Psoas muscle (tissue), 8 donors: ENCODE data around the gene GRID1. TPM values are rescaled to one million over a fixed set of nuclear protein-coding genes. Genes with fewer than 3 reads are reported as not detected.

Experiments used
- ATAC-seq, 4 donors: fragments of 200-7000 bp; cut with Tn5 transposase; one replicate each; pipeline ENCODE4 v1.9.1; 2020; ENCODE audit warnings: moderate library complexity in 3 of 4, mild to moderate bottlenecking in 2 of 4
- DNase-seq, 2 donors: peaks; one replicate each; pipeline ENCODE4 v3.0.0-alpha.2; 2020
- H3K27ac ChIP-seq: fragments of 200-600 bp; one replicate; pipeline ENCODE4 v1.8.0; 2022
- H3K27me3 ChIP-seq, 3 donors: fragments of 200-600 bp in 1 of 3; one replicate each; pipeline versions ENCODE4 v1.6.1 to v1.8.0; 2013 to 2022; ENCODE audit warnings: low read length in 2 of 3, mild to moderate bottlenecking in 2 of 3, moderate library complexity in 1 of 3; ENCODE audit not compliant: insufficient read depth in 3 of 3
- H3K36me3 ChIP-seq, 2 donors: fragments of 200-600 bp in 1 of 2; one replicate each; pipeline versions ENCODE4 v1.6.1 to v1.8.0; 2013 to 2022; ENCODE audit warnings: low read depth in 1 of 2, mild to moderate bottlenecking in 1 of 2, moderate library complexity in 1 of 2; ENCODE audit not compliant: insufficient read depth in 1 of 2
- H3K4me1 ChIP-seq: fragments of 200-600 bp; one replicate; pipeline ENCODE4 v1.8.0; 2022
- H3K4me3 ChIP-seq: fragments of 200-600 bp; one replicate; pipeline ENCODE4 v1.8.0; 2022; ENCODE audit warnings: mild to moderate bottlenecking
- H3K9me3 ChIP-seq: fragments of 200-600 bp; one replicate; pipeline ENCODE4 v1.8.0; 2022
- CTCF ChIP-seq: fragments of 200-600 bp; IDR thresholded peaks from one replicate; pipeline ENCODE4 v1.8.0; 2022; ENCODE audit warnings: antibody characterized with exemption
- WGBS, 3 donors: extraction: QIAGEN DNeasy Blood & Tissue Kit; methylation state at CpG; one replicate each; pipeline versions ENCODE4 v1.1.6 to v1.1.7; 2013; 5-methylcytosine and 5-hydroxymethylcytosine counted together
- intact Hi-C, 2 donors: fragments of 100-400 bp; cut with DNase I; formaldehyde crosslinking; loops; one replicate each; pipeline versions ENCODE4 v1.11.0 to v1.14.2; 2022
- polyA plus RNA-seq, 3 donors: library from polyadenylated mRNA; stranded (reverse); fragments of 200-250 nt; gene quantifications; one replicate each; pipeline ENCODE4 v1.2.3, GENCODE V29; 2013
- total RNA-seq, 4 donors: library from RNA; stranded (reverse); fragmentation: NEBNext Ultra II Directional in 2 of 4; extraction: Animal tissue kit (Norgen Biotek cat#: 25700) in 2 of 4; gene quantifications; one replicate each; pipeline versions ENCODE4 v1.2.1 to v1.2.4, GENCODE V29; 2021 to 2023
- donor health status: healthy with polysubstance abuse.
- donor health status: DM: no; HTN: no; CAD: no; lungs with moderate emphysema.
- donor health status: Bipolar disorder and iron deficiency.
- donor health status: healthy.
- donor health status: DM: yes; HTN: yes; CAD: no.
- donor health status: DM: no; HTN: no; CAD: no.
- donor health status: DM: no; HTN: no; CAD: no.
- donor health status: DM: yes; HTN: yes; CAD: no.

The GRID1 gene
- total and polyA plus RNA-seq, 7 donors, result 0.17 to 0.56 (median 0.24) TPM

DNA sequence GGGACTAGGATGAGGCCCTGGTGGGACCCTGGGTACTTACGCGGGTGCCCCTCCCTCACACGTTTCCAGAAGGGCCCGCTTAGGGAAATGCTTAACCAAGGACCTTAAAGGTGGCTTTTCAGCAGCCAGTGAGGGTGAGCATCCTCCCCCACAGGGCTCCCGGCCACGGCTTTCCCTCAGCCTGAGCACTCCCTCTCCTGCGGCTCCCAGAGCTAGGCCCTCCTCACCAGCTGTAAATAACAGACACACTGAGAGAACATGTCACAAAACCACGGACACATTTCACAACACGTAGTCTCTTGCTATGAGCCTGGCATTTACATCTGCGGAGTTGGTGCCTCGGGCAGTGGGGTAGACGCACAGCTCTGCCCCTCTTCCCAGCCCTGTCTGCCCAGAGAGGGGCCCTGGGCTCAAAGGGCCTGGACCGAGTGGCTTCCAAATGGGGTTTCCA, 25.2 kb downstream of the GRID1 start:
- no peaks in the 10 kb centered on the region for H3K4me1 ChIP-seq
- ATAC-seq, result no peak
- no peak for DNase-seq
- no peak for TF ChIP-seq CTCF
- whole genome bisulfite sequencing, 3 donors, result 68 to 71% (median 68%) methylated on average over 13 of the region's 13 CpGs
- H3K9me3 ChIP-seq, result no peaks in the 10 kb centered on the region
- H3K4me3 ChIP-seq, result no peak overlapping the region
- peaks cover 0 to 9% (median 3%) of the 10 kb centered on the region in 3 donors for H3K27me3 ChIP-seq
- intact Hi-C loops, result no loop called here
- H3K27ac ChIP-seq, result no peak overlapping the region
- no peaks in the 10 kb centered on the region for H3K36me3 ChIP-seq

DNA sequence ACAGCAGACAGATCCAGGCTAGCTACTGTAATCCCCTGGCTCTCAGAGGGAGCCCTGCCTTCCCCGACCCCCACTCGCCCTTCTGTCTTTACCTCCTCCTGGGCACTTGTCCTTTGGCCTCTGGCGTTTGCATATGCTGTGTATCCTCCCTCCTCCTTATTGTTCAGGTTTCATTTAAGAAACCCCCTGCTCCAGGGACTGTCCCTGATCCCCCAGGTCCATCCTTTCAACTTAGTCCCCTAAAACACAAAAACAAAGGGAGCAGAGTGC, 25.7 kb downstream of the GRID1 start:
- no peak overlapping the region for H3K4me3 ChIP-seq
- TF ChIP-seq CTCF, result no peak
- H3K27ac ChIP-seq, result no peak overlapping the region
- DNase-seq (no peak), ATAC-seq (no peak)
- intact Hi-C loops, result no loop called here
- no peaks in the 10 kb centered on the region for H3K36me3 ChIP-seq
- no peaks in the 10 kb centered on the region for H3K4me1 ChIP-seq
- no peaks in the 10 kb centered on the region for H3K9me3 ChIP-seq
- H3K27me3 ChIP-seq, result peaks cover 0 to 9% (median 3%) of the 10 kb centered on the region in 3 donors
- 71 to 78% (median 72%) methylated on average over 3 of the region's 3 CpGs for WGBS, 3 donors

DNA sequence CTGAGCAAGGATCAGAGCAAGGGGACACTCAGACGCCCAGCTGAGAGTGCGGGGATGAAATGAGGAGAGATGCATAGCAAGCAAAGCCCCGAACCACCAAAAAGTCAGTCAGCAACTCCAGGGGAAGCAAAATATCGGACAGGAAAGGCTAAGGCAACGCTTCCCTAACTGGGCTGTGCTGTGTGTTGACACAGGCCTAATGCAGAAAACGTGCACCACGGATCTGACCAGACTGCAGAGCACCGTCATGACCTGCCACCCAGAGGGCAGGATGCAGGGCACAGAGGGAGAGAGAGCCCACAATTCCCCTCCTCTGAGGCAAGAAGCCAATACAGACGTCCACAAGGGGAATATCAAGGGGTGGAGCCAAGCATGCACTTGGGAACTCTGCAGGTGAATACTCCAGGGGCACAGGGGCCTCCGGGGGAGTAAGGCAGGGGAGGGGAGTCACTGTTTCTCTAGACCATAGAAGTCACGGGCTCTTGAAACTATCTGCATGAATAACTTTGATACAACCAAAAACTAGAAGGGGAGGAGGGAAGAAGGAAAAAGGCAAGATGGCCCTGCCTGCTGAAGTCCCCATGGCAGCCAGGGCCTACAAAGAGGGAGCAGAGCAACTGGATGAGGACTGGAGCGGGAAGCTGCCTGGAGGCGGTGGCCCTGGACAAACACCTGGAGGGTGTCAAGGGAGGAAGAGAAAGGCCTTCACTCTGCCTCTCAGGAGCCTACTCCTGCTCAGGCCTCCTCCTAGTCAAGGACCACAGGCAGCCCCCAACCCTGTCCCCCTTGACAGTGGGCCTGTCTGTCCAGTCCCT, 26.2 kb downstream of the GRID1 start:
- Histone ChIP-seq H3K9me3 (no peaks in the 10 kb centered on the region), H3K4me3 (no peak overlapping the region), H3K36me3 (no peaks in the 10 kb centered on the region), H3K4me1 (no peaks in the 10 kb centered on the region), H3K27ac (no peak overlapping the region), H3K27me3 (peaks cover 0 to 9% (median 3%) of the 10 kb centered on the region in 3 donors)
- ATAC-seq (no peak), DNase-seq (no peak)
- no peak for TF ChIP-seq CTCF
- intact Hi-C loops, result no loop called here
- 64 to 68% (median 67%) methylated on average over 13 of the region's 13 CpGs for WGBS, 3 donors

GRCh38 chr10:86339226-86339865, 27.2 kb downstream of the GRID1 start:
- no peak for TF ChIP-seq CTCF
- Histone ChIP-seq H3K9me3 (no peaks in the 10 kb centered on the region), H3K27me3 (peaks cover 0 to 15% (median 3%) of the 10 kb centered on the region in 3 donors), H3K36me3 (no peaks in the 10 kb centered on the region), H3K4me3 (no peak overlapping the region), H3K4me1 (no peaks in the 10 kb centered on the region), H3K27ac (no peak overlapping the region)
- DNase-seq (no peak), ATAC-seq (no peak)
- 64 to 75% (median 74%) methylated on average over 12 of the region's 12 CpGs for WGBS, 3 donors
- intact Hi-C loops, result no loop called here
